Keratinocyte (primary cell): Measurements from ENCODE around the gene MOB2. TPM values are rescaled to one million over a fixed set of nuclear protein-coding genes. Genes with fewer than 3 reads are reported as not detected.

Source experiments
- DNase-seq: peaks from one replicate; pipeline ENCODE4 v3.0.0-alpha.2; 2011; ENCODE audit warnings: low read depth, missing footprints, low spot score
- FAIRE-seq: peaks from 2 replicates; lab custom pipeline; 2011; peaks lifted over from hg19 to GRCh38; lab: Jason Lieb, UNC
- H2AFZ ChIP-seq: 2 replicates; pipeline ENCODE4 v1.6.0; 2012; ENCODE audit warnings: low read length, control low read depth, inconsistent platforms; ENCODE audit not compliant: control insufficient read depth
- H3K27ac ChIP-seq: 2 replicates; pipeline ENCODE4 v1.5.1; 2011; ENCODE audit warnings: low read length; ENCODE audit not compliant: control insufficient read depth, insufficient read depth
- H3K27me3 ChIP-seq: 3 replicates; pipeline ENCODE4 v1.6.0; 2011; ENCODE audit warnings: low read length; ENCODE audit not compliant: control insufficient read depth, insufficient read depth; ENCODE audit errors: extremely low read depth
- H3K36me3 ChIP-seq, 2 experiments: 2 replicates in 1 of 2; 3 replicates in 1 of 2; pipeline ENCODE4 v1.5.1; 2011; ENCODE audit warnings: low read length in 2 of 2, mild to moderate bottlenecking in 1 of 2; ENCODE audit not compliant: control insufficient read depth in 2 of 2, insufficient read depth in 2 of 2; ENCODE audit errors: extremely low read depth in 1 of 2
- H3K4me1 ChIP-seq: 3 replicates; pipeline ENCODE4 v1.5.1; 2011; ENCODE audit warnings: low read length; ENCODE audit not compliant: control insufficient read depth, insufficient read depth; ENCODE audit errors: extremely low read depth
- H3K4me2 ChIP-seq: 3 replicates; pipeline ENCODE4 v1.6.0; 2011; ENCODE audit warnings: low read depth, low read length; ENCODE audit not compliant: control insufficient read depth, insufficient read depth; ENCODE audit errors: extremely low read depth
- H3K4me3 ChIP-seq, 3 experiments: fragments of 200-600 bp in 1 of 3; sonication (generic) in 1 of 3; 2 replicates in 2 of 3; 3 replicates in 1 of 3; pipeline ENCODE4 v1.5.1; 2011 to 2016; ENCODE audit warnings: low read length in 3 of 3, mild to moderate bottlenecking in 3 of 3, control low read depth in 2 of 3, inconsistent platforms in 1 of 3, low read depth in 1 of 3, mixed read lengths in 1 of 3, mixed run types in 1 of 3, moderate library complexity in 1 of 3; ENCODE audit not compliant: control insufficient read depth in 2 of 3, insufficient read depth in 2 of 3; ENCODE audit errors: extremely low read depth in 1 of 3
- H3K79me2 ChIP-seq: 2 replicates; pipeline ENCODE4 v1.6.0; 2012; ENCODE audit warnings: low read length; ENCODE audit not compliant: control insufficient read depth, insufficient read depth
- H3K9ac ChIP-seq: 3 replicates; pipeline ENCODE4 v1.6.0; 2011; ENCODE audit warnings: low read length; ENCODE audit not compliant: control insufficient read depth, insufficient read depth; ENCODE audit errors: extremely low read depth
- H3K9me1 ChIP-seq: 3 replicates; pipeline ENCODE4 v1.6.0; 2011; ENCODE audit warnings: low read length; ENCODE audit not compliant: control insufficient read depth, insufficient read depth; ENCODE audit errors: extremely low read depth
- H3K9me3 ChIP-seq: 2 replicates; pipeline ENCODE4 v1.5.1; 2012; ENCODE audit warnings: low read depth, low read length; ENCODE audit not compliant: control insufficient read depth
- H4K20me1 ChIP-seq: 3 replicates; pipeline ENCODE4 v1.6.0; 2011; ENCODE audit warnings: low read length; ENCODE audit not compliant: control insufficient read depth, insufficient read depth; ENCODE audit errors: extremely low read depth
- EZH2 ChIP-seq: IDR thresholded peaks from one replicate; pipeline ENCODE4 v1.6.1; 2012; ENCODE audit warnings: inconsistent platforms, mild to moderate bottlenecking, low read length, moderate library complexity
- dilution Hi-C: fragments of 300-500 bp; cut with MboI; formaldehyde crosslinking; loops from one replicate; pipeline ENCODE4 v1.7.0; 2020; ENCODE audit warnings: low sequenced_read_pairs; ENCODE audit not compliant: extremely low pct_ligation_motif_present
- polyA plus RNA-seq, 5 experiments: library from polyadenylated mRNA; depleted of rRNA in 3 of 5; stranded (reverse) in 3 of 5; stranded (forward) in 1 of 5; unstranded in 1 of 5; fragments of >200 nt; gene quantifications; 1 replicate in 1 of 5; 2 replicates in 3 of 5; 3 replicates in 1 of 5; pipeline versions ENCODE4 v1.2.1 to v1.2.3, GENCODE V29; 2011 to 2012; ENCODE audit warnings: missing spikeins in 2 of 5, low read depth in 1 of 5, low replicate concordance in 1 of 5
- TF ChIP-seq, protein P1 (sequence below), 3 experiments: IDR thresholded peaks in 1 of 3; conservative IDR thresholded peaks in 1 of 3; optimal IDR thresholded peaks in 1 of 3; 2 replicates in 2 of 3; 3 replicates in 1 of 3; pipeline versions ENCODE3 to v1.5.1; 2011; ENCODE audit warnings: low read length in 3 of 3, mild to moderate bottlenecking in 3 of 3, moderate library complexity in 2 of 3, control low read depth in 1 of 3, inconsistent platforms in 1 of 3; ENCODE audit not compliant: insufficient read depth in 2 of 3; ENCODE audit errors: extremely low read depth in 1 of 3

The MOB2 gene
- polyA plus RNA-seq, 1 donor (not counting 4 experiments of a cell fraction or from before 2014, with no cell fraction given) = 37.7 TPM

DNA sequence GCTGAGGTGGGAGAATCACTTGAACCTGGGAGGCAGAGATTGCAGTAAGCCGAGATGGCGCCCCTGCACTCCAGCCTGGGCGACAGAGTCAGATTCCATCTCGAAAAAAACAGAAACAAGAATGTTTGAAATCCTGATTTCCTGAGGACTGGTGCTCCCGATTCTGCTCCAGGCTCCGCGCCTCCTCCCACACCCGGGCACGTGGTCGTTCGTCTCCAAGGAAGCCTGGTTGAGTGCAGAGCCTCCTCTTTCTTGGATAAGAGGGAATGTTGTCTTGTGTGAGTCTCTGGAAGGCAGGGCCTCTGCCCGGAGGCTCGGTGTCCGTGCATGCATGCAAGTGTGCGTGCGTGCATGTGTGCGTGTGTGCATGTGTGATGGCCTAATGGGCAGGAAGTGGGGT lies 66.8 kb downstream of the MOB2 start:
- dilution Hi-C loops = no loop called here
- H3K4me3 ChIP-seq = no peak overlapping the region
- H3K79me2 ChIP-seq = no peaks in the 10 kb centered on the region
- TF ChIP-seq EZH2 = no peak
- TF ChIP-seq, protein P1, sequence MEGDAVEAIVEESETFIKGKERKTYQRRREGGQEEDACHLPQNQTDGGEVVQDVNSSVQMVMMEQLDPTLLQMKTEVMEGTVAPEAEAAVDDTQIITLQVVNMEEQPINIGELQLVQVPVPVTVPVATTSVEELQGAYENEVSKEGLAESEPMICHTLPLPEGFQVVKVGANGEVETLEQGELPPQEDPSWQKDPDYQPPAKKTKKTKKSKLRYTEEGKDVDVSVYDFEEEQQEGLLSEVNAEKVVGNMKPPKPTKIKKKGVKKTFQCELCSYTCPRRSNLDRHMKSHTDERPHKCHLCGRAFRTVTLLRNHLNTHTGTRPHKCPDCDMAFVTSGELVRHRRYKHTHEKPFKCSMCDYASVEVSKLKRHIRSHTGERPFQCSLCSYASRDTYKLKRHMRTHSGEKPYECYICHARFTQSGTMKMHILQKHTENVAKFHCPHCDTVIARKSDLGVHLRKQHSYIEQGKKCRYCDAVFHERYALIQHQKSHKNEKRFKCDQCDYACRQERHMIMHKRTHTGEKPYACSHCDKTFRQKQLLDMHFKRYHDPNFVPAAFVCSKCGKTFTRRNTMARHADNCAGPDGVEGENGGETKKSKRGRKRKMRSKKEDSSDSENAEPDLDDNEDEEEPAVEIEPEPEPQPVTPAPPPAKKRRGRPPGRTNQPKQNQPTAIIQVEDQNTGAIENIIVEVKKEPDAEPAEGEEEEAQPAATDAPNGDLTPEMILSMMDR (optimal IDR thresholded peaks at IDR 0.05 in 1 of 3, IDR thresholded peaks at IDR 0.05 in 1 of 3, conservative IDR thresholded peaks at IDR 0.05 in 1 of 3; ENCODE audit: extremely low read depth in 1 of 3, insufficient read depth in 2 of 3, low read length in 3 of 3) = no peak
- H3K36me3 ChIP-seq = no peaks in the 10 kb centered on the region
- no peaks in the 10 kb centered on the region for H3K4me1 ChIP-seq
- no peaks in the 10 kb centered on the region for H3K27me3 ChIP-seq
- no peak overlapping the region for H3K4me2 ChIP-seq
- peaks cover 19% of the 10 kb centered on the region for H3K9me3 ChIP-seq
- H3K27ac ChIP-seq = no peak overlapping the region
- H3K9ac ChIP-seq = no peak overlapping the region
- DNase-seq = no peak
- no peaks in the 10 kb centered on the region for H3K9me1 ChIP-seq
- H4K20me1 ChIP-seq = no peaks in the 10 kb centered on the region
- no peak overlapping the region for H2AFZ ChIP-seq
- no peak for FAIRE-seq

Other genes starting within 250 kb of the MOB2 start
- 40.2 to 89.3 TPM (median 73.8 TPM) in 3 replicates for gene TOLLIP, start 177.1 kb downstream of the MOB2 start, polyA plus RNA-seq
- gene BRSK2, start 96.8 kb downstream of the MOB2 start, polyA plus RNA-seq = 0.09 to 0.85 TPM (median 0.20 TPM) in 3 replicates
- gene DUSP8, start 85.5 kb upstream of the MOB2 start, polyA plus RNA-seq = 0.58 to 1.7 TPM (median 1.3 TPM) in 3 replicates
- not detected in 3 replicates for gene KRTAP5-1, start 98.5 kb upstream of the MOB2 start, polyA plus RNA-seq
- not detected in 3 replicates for gene KRTAP5-2, start 111.5 kb upstream of the MOB2 start, polyA plus RNA-seq
- gene KRTAP5-3, start 121.7 kb upstream of the MOB2 start, polyA plus RNA-seq = not detected in 3 replicates
- not detected in 3 replicates for gene KRTAP5-4, start 135.4 kb upstream of the MOB2 start, polyA plus RNA-seq
- gene KRTAP5-5, start 143.0 kb upstream of the MOB2 start, polyA plus RNA-seq = not detected in 3 replicates
- not detected in 3 replicates for gene KRTAP5-6, start 210.4 kb upstream of the MOB2 start, polyA plus RNA-seq